ENCODE results near the gene BLACAT1.

- TF ChIP-seq ARNTL (CRISPR knock-in tag; IDR thresholded peaks at IDR 0.05; ENCODE audit: borderline replicate concordance, low read depth), result no peak
- TF ChIP-seq ZFP30 (CRISPR knock-in tag; IDR thresholded peaks at IDR 0.05), result no peak
- TF ChIP-seq ZNF70 (CRISPR knock-in tag; IDR thresholded peaks at IDR 0.05), result no peak
- TF ChIP-seq RARB (CRISPR knock-in tag; IDR thresholded peaks at IDR 0.05), result no peak
- TF ChIP-seq, protein P1, sequence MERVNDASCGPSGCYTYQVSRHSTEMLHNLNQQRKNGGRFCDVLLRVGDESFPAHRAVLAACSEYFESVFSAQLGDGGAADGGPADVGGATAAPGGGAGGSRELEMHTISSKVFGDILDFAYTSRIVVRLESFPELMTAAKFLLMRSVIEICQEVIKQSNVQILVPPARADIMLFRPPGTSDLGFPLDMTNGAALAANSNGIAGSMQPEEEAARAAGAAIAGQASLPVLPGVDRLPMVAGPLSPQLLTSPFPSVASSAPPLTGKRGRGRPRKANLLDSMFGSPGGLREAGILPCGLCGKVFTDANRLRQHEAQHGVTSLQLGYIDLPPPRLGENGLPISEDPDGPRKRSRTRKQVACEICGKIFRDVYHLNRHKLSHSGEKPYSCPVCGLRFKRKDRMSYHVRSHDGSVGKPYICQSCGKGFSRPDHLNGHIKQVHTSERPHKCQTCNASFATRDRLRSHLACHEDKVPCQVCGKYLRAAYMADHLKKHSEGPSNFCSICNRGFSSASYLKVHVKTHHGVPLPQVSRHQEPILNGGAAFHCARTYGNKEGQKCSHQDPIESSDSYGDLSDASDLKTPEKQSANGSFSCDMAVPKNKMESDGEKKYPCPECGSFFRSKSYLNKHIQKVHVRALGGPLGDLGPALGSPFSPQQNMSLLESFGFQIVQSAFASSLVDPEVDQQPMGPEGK (CRISPR knock-in tag; IDR thresholded peaks at IDR 0.05; ENCODE audit: borderline replicate concordance), result no peak
- no peak for TF ChIP-seq ISL1 (CRISPR knock-in tag; IDR thresholded peaks at IDR 0.05)
- TF ChIP-seq, protein P2, sequence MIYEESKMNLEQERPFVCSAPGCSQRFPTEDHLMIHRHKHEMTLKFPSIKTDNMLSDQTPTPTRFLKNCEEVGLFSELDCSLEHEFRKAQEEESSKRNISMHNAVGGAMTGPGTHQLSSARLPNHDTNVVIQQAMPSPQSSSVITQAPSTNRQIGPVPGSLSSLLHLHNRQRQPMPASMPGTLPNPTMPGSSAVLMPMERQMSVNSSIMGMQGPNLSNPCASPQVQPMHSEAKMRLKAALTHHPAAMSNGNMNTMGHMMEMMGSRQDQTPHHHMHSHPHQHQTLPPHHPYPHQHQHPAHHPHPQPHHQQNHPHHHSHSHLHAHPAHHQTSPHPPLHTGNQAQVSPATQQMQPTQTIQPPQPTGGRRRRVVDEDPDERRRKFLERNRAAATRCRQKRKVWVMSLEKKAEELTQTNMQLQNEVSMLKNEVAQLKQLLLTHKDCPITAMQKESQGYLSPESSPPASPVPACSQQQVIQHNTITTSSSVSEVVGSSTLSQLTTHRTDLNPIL (CRISPR knock-in tag; IDR thresholded peaks at IDR 0.05; ENCODE audit: low read depth), result no peak
- TF ChIP-seq SNAI2 (CRISPR knock-in tag; IDR thresholded peaks at IDR 0.05), result no peak
- TF ChIP-seq ZFP3 (CRISPR knock-in tag; IDR thresholded peaks at IDR 0.05), result no peak
- no peak for TF ChIP-seq ZNF8 (CRISPR knock-in tag; IDR thresholded peaks at IDR 0.05)
- TF ChIP-seq ZC3H10 (CRISPR knock-in tag; IDR thresholded peaks at IDR 0.05), result no peak
- TF ChIP-seq ESRRG (CRISPR knock-in tag; IDR thresholded peaks at IDR 0.05), result no peak
- TF ChIP-seq ZNF565 (CRISPR knock-in tag; conservative IDR thresholded peaks at IDR 0.05; ENCODE audit: low read depth), result no peak
- TF ChIP-seq, protein P3, sequence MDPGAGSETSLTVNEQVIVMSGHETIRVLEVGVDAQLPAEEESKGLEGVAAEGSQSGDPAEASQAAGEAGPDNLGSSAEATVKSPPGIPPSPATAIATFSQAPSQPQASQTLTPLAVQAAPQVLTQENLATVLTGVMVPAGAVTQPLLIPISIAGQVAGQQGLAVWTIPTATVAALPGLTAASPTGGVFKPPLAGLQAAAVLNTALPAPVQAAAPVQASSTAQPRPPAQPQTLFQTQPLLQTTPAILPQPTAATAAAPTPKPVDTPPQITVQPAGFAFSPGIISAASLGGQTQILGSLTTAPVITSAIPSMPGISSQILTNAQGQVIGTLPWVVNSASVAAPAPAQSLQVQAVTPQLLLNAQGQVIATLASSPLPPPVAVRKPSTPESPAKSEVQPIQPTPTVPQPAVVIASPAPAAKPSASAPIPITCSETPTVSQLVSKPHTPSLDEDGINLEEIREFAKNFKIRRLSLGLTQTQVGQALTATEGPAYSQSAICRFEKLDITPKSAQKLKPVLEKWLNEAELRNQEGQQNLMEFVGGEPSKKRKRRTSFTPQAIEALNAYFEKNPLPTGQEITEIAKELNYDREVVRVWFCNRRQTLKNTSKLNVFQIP (CRISPR knock-in tag; IDR thresholded peaks at IDR 0.05; ENCODE audit: borderline replicate concordance, low read depth), result no peak
Measured at GRCh38 chr1:205430696-205431305, 25.0 kb downstream of the BLACAT1 start.
